Measurements from ENCODE around the gene DPYSL5.

The DPYSL5 gene

DNA sequence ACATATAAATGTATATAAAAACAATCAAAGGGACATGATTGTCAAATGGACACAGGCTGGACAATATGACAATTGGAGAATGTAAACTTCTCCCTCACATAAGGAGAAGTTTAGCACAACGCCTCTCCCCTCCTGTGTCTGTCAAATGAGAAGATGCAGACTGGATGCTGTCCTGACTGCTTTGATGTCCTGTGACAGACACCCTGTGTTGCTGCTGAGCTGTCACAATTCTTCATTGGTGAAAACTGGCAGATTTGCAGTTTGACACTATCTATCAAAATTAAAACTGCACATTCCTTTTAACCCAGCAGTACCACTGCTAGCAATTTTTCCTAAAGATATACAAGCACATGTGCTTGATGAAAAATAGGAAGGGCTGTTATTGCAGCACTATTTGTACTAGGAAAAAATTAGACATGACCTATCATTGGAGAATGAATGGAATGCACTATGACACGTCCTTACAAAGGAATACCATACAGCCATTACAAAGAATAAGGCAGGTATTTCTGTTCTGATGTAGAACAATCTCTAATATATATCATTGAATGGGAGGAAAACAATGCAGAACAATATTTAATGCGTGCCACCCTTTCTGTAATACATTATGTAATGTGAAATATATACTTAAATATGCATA lies 12.4 kb downstream of the DPYSL5 start:
- ChIA-PET CTCF (interaction anchor here (1.1 kb wide), 1 partner anchor 14 kb away, joined by 3 read pairs; no protein-coding TSS in a partner anchor), POLR2A (no interaction called here)
- no peak for DNase-seq
- Histone ChIP-seq H3K4me3 (ENCODE audit: control insufficient read depth in 1 of 7, extremely low read depth in 1 of 7, insufficient read depth in 4 of 7, low read depth in 2 of 7, low read length in 6 of 7) (no peak overlapping the region), H3K27me3 (replicated peaks in 2 of 5; ENCODE audit: control insufficient read depth in 4 of 5, insufficient read depth in 5 of 5, low read length in 4 of 5) (peaks cover 0 to 13% (median 2%) of the 10 kb centered on the region in 5 experiments), H3K36me3 (ENCODE audit: control insufficient read depth in 4 of 4, insufficient read depth in 4 of 4, low read length in 3 of 4) (no peaks in the 10 kb centered on the region), H3K27ac (ENCODE audit: insufficient read depth in 1 of 2, low read depth in 1 of 2, low read length in 2 of 2, poor library complexity in 1 of 2, severe bottlenecking in 2 of 2) (no peak overlapping the region), H3K4me1 (ENCODE audit: control extremely low read depth in 1 of 4, control insufficient read depth in 4 of 4, insufficient read depth in 4 of 4, low read length in 3 of 4) (no peaks in the 10 kb centered on the region), H3K9me3 (ENCODE audit: control extremely low read depth in 1 of 5, control insufficient read depth in 4 of 5, insufficient read depth in 2 of 5, low read depth in 1 of 5, low read length in 4 of 5) (no peaks in the 10 kb centered on the region)
- WGBS (ENCODE audit: insufficient coverage) = no CpG with 5 or more reads among the region's 3 CpGs

DNA sequence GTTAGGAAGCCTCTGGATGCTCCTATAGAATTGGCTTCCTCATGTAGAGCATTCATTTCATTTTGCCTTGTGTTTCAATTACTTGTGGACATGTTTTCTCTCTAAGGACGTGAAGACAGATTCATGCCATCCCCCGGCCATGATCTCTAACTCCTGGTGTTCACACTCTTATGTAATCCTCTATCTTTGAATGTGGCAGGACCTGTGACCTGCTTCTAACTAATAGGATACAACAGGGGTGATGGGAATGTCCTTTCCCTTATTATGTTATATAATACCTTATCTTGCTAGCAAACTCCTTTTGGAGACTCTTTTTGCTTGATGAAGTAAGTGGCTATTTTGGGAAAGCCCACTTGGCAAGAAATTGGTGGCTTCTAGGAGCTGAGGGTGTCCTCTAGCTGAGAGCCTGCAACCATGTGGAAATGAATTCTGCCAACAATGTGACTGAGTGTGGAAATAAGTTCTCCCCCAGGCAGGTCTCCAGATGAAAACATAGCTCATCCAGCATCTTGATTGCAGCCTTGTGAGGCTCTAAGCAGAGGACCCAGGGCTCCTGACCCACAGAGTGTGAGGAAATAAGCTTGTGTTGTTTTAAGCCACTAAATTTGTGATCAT lies 13.8 kb downstream of the DPYSL5 start:
- DNase-seq = no peak
- Histone ChIP-seq H3K4me1 (ENCODE audit: control extremely low read depth in 1 of 4, control insufficient read depth in 4 of 4, insufficient read depth in 4 of 4, low read length in 3 of 4) (no peaks in the 10 kb centered on the region), H3K4me3 (ENCODE audit: control insufficient read depth in 1 of 7, extremely low read depth in 1 of 7, insufficient read depth in 4 of 7, low read depth in 2 of 7, low read length in 6 of 7) (no peak overlapping the region), H3K27ac (ENCODE audit: insufficient read depth in 1 of 2, low read depth in 1 of 2, low read length in 2 of 2, poor library complexity in 1 of 2, severe bottlenecking in 2 of 2) (no peak overlapping the region), H3K9me3 (ENCODE audit: control extremely low read depth in 1 of 5, control insufficient read depth in 4 of 5, insufficient read depth in 2 of 5, low read depth in 1 of 5, low read length in 4 of 5) (no peaks in the 10 kb centered on the region), H3K36me3 (ENCODE audit: control insufficient read depth in 4 of 4, insufficient read depth in 4 of 4, low read length in 3 of 4) (no peaks in the 10 kb centered on the region), H3K27me3 (replicated peaks in 2 of 5; ENCODE audit: control insufficient read depth in 4 of 5, insufficient read depth in 5 of 5, low read length in 4 of 5) (peaks cover 0 to 13% (median 2%) of the 10 kb centered on the region in 5 experiments)
- 100% methylated on average over 1 of the region's 2 CpGs for WGBS (ENCODE audit: insufficient coverage)
- CTCF ChIA-PET = interaction anchor here (1.0 to 1.1 kb wide), 2 partner anchors 9 to 15 kb away, joined by 3 to 4 read pairs; no protein-coding TSS in a partner anchor
- POLR2A ChIA-PET = no interaction called here

DNA sequence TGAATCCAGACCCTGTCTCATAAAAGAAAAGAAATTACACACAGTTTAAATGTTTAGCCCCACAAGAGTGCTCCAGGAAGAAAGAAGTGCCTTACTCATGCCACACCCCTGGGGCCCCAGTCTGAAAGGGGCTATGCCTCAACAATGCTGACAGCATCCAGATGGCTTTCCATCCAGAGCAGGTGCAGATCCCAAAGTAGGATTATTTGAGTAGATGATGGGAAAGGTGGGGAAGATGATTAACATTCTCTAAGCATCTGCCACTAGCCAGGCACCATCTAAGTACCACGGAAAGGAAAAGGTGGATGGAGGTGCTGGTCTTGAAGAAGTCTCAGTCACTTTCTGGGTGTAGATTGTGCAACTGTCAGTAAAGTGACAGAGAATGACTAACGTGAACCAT lies 16.3 kb downstream of the DPYSL5 start:
- WGBS (ENCODE audit: insufficient coverage) = 85% methylated on average over 2 of the region's 2 CpGs
- peaks cover 0 to 11% (median 2%) of the 10 kb centered on the region in 5 experiments for H3K27me3 ChIP-seq (replicated peaks in 2 of 5; ENCODE audit: control insufficient read depth in 4 of 5, insufficient read depth in 5 of 5, low read length in 4 of 5)
- no peaks in the 10 kb centered on the region for H3K4me1 ChIP-seq (ENCODE audit: control extremely low read depth in 1 of 4, control insufficient read depth in 4 of 4, insufficient read depth in 4 of 4, low read length in 3 of 4)
- ChIA-PET CTCF (no interaction called here), POLR2A (no interaction called here)
- H3K36me3 ChIP-seq (ENCODE audit: control insufficient read depth in 4 of 4, insufficient read depth in 4 of 4, low read length in 3 of 4) = no peaks in the 10 kb centered on the region
- no peak for DNase-seq
- H3K4me3 ChIP-seq (ENCODE audit: control insufficient read depth in 1 of 7, extremely low read depth in 1 of 7, insufficient read depth in 4 of 7, low read depth in 2 of 7, low read length in 6 of 7) = no peak overlapping the region
- H3K27ac ChIP-seq (ENCODE audit: insufficient read depth in 1 of 2, low read depth in 1 of 2, low read length in 2 of 2, poor library complexity in 1 of 2, severe bottlenecking in 2 of 2) = no peak overlapping the region
- H3K9me3 ChIP-seq (ENCODE audit: control extremely low read depth in 1 of 5, control insufficient read depth in 4 of 5, insufficient read depth in 2 of 5, low read depth in 1 of 5, low read length in 4 of 5) = no peaks in the 10 kb centered on the region

DNA sequence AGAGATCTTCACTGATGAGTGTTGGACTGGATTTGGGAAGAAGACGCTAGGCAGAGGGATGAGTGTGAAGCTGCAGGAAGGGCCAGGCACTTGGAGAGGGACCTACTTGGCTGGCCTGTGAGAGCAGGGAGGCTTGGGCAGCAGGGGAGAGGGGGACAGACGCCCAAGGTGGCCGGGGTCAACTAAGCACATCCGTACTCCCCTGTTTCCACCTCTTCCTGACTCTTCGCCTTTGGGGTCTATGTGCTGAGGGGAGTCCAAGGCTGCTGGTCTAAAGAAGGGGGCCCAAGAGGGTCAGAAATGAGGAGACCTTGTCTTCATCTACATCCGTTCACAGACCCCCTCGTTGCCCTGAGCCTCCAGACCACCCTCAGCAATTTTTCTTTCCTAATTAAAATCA lies 16.7 kb downstream of the DPYSL5 start:
- CTCF ChIA-PET = interaction anchor here (1.3 to 1.7 kb wide), 2 partner anchors 11 to 19 kb away, joined by 3 to 4 read pairs; no protein-coding TSS in a partner anchor
- no peak for DNase-seq
- Histone ChIP-seq H3K9me3 (ENCODE audit: control extremely low read depth in 1 of 5, control insufficient read depth in 4 of 5, insufficient read depth in 2 of 5, low read depth in 1 of 5, low read length in 4 of 5) (no peaks in the 10 kb centered on the region), H3K4me1 (ENCODE audit: control extremely low read depth in 1 of 4, control insufficient read depth in 4 of 4, insufficient read depth in 4 of 4, low read length in 3 of 4) (no peaks in the 10 kb centered on the region), H3K27ac (ENCODE audit: insufficient read depth in 1 of 2, low read depth in 1 of 2, low read length in 2 of 2, poor library complexity in 1 of 2, severe bottlenecking in 2 of 2) (no peak overlapping the region), H3K36me3 (ENCODE audit: control insufficient read depth in 4 of 4, insufficient read depth in 4 of 4, low read length in 3 of 4) (no peaks in the 10 kb centered on the region), H3K4me3 (ENCODE audit: control insufficient read depth in 1 of 7, extremely low read depth in 1 of 7, insufficient read depth in 4 of 7, low read depth in 2 of 7, low read length in 6 of 7) (no peak overlapping the region), H3K27me3 (replicated peaks in 2 of 5; ENCODE audit: control insufficient read depth in 4 of 5, insufficient read depth in 5 of 5, low read length in 4 of 5) (peaks cover 0 to 9% (median 2%) of the 10 kb centered on the region in 5 experiments)
- POLR2A ChIA-PET = no interaction called here
- WGBS (ENCODE audit: insufficient coverage) = 100% methylated on average over 1 of the region's 7 CpGs

DNA sequence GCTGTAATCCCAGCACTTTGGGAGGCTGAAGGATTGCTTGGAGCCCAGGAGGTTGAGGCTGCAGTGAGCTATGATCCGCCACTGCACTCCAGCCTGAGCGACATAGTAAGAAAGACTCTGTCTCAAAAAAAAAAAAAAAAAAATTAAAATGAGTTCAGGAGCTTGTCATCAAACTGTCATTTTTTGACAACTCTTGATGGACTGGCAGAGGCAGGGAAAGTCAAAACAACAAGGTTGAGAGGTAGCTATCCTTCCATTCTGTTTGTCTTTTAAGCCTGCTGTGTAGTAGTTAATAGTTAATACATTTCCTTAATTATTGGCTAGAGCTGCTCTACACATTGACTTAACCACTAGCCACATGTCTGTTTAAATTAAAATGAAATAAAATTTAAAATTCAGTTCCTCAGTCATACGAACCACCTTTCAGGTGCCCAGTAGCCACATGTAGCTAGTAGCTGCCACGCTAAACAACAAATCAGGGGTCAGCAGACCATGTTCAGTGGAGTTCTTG lies 22.7 kb downstream of the DPYSL5 start:
- no peaks in the 10 kb centered on the region for H3K36me3 ChIP-seq (ENCODE audit: control insufficient read depth in 4 of 4, insufficient read depth in 4 of 4, low read length in 3 of 4)
- no peak overlapping the region for H3K4me3 ChIP-seq (ENCODE audit: control insufficient read depth in 1 of 7, extremely low read depth in 1 of 7, insufficient read depth in 4 of 7, low read depth in 2 of 7, low read length in 6 of 7)
- no peaks in the 10 kb centered on the region for H3K9me3 ChIP-seq (ENCODE audit: control extremely low read depth in 1 of 5, control insufficient read depth in 4 of 5, insufficient read depth in 2 of 5, low read depth in 1 of 5, low read length in 4 of 5)
- H3K27ac ChIP-seq (ENCODE audit: insufficient read depth in 1 of 2, low read depth in 1 of 2, low read length in 2 of 2, poor library complexity in 1 of 2, severe bottlenecking in 2 of 2) = no peak overlapping the region
- DNase-seq = no peak
- CTCF ChIA-PET = interaction anchor here (0.9 to 1.4 kb wide), 5 partner anchors 8 to 52 kb away, joined by 3 read pairs; no protein-coding TSS in a partner anchor
- H3K4me1 ChIP-seq (ENCODE audit: control extremely low read depth in 1 of 4, control insufficient read depth in 4 of 4, insufficient read depth in 4 of 4, low read length in 3 of 4) = no peaks in the 10 kb centered on the region
- POLR2A ChIA-PET = no interaction called here
- H3K27me3 ChIP-seq (replicated peaks in 2 of 5; ENCODE audit: control insufficient read depth in 4 of 5, insufficient read depth in 5 of 5, low read length in 4 of 5) = peaks cover 0 to 2% (median 0%) of the 10 kb centered on the region in 5 experiments
- 95% methylated on average over 3 of the region's 4 CpGs for WGBS (ENCODE audit: insufficient coverage)

DNA sequence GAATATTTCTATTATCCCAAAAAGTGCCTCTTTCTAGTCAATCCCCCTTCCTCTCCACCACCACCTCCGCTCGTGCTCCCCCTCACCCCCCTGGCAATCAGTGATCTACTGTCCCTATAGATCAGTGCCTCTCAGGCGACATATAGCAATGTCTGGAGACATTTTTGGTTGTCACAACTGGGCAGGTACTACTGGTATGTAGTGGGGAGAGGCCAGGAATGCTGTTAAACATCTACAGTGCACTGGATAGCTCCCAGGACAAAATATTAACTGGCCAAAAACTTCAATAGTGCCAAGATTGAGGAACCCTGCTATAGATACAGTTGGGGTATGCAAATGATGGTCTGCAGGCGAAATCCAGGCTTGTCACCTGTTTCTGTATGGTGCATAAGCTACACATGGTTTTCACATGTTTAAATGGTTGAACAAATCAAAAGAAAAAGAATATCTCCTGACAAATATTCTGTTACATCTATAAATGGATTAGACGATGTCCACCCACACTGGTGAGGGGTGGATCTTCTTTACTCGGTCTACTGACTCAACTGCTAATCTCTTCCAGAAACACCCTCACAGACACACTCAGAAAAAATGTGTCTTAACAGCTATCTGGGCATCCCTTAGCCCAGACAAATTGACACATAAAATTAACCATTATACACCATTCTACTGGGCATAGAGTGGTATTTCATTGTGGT lies 25.5 kb downstream of the DPYSL5 start:
- ChIA-PET POLR2A (no interaction called here), CTCF (no interaction called here)
- Histone ChIP-seq H3K27me3 (replicated peaks in 2 of 5; ENCODE audit: control insufficient read depth in 4 of 5, insufficient read depth in 5 of 5, low read length in 4 of 5) (no peaks in the 10 kb centered on the region), H3K27ac (ENCODE audit: insufficient read depth in 1 of 2, low read depth in 1 of 2, low read length in 2 of 2, poor library complexity in 1 of 2, severe bottlenecking in 2 of 2) (no peak overlapping the region), H3K36me3 (ENCODE audit: control insufficient read depth in 4 of 4, insufficient read depth in 4 of 4, low read length in 3 of 4) (no peaks in the 10 kb centered on the region), H3K9me3 (ENCODE audit: control extremely low read depth in 1 of 5, control insufficient read depth in 4 of 5, insufficient read depth in 2 of 5, low read depth in 1 of 5, low read length in 4 of 5) (no peaks in the 10 kb centered on the region), H3K4me3 (ENCODE audit: control insufficient read depth in 1 of 7, extremely low read depth in 1 of 7, insufficient read depth in 4 of 7, low read depth in 2 of 7, low read length in 6 of 7) (no peak overlapping the region), H3K4me1 (ENCODE audit: control extremely low read depth in 1 of 4, control insufficient read depth in 4 of 4, insufficient read depth in 4 of 4, low read length in 3 of 4) (no peaks in the 10 kb centered on the region)
- WGBS (ENCODE audit: insufficient coverage) = no CpG with 5 or more reads among the region's 6 CpGs
- no peak for DNase-seq

DNA sequence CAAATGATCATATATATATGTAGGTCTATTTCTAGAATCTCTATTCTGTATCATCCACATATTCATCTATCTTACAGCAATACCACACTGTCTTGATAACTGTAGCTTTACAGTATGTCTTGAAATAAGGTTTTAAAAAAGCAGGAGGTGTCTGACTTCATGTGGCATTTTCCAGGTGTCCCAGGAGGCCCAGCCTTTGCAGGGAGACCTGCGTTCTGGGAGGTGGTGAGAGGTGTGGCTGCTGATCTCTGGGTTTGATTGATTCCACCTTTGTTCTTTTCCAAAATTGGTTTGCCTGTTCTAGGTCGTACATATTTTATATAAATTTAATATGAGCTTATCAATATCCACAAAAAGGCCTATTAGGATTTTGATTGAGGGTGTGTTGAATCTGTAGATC lies 26.6 kb downstream of the DPYSL5 start:
- no peaks in the 10 kb centered on the region for H3K9me3 ChIP-seq (ENCODE audit: control extremely low read depth in 1 of 5, control insufficient read depth in 4 of 5, insufficient read depth in 2 of 5, low read depth in 1 of 5, low read length in 4 of 5)
- WGBS (ENCODE audit: insufficient coverage) = no CpG with 5 or more reads among the region's 2 CpGs
- CTCF ChIA-PET = interaction anchor here (1.2 to 1.7 kb wide), 2 partner anchors 28 to 70 kb away, joined by 3 to 4 read pairs; no protein-coding TSS in a partner anchor

More for the DNA sequence above, 26.6 kb downstream of the DPYSL5 start:
- Histone ChIP-seq H3K27ac (ENCODE audit: insufficient read depth in 1 of 2, low read depth in 1 of 2, low read length in 2 of 2, poor library complexity in 1 of 2, severe bottlenecking in 2 of 2) (no peak overlapping the region), H3K27me3 (replicated peaks in 2 of 5; ENCODE audit: control insufficient read depth in 4 of 5, insufficient read depth in 5 of 5, low read length in 4 of 5) (no peaks in the 10 kb centered on the region), H3K4me3 (ENCODE audit: control insufficient read depth in 1 of 7, extremely low read depth in 1 of 7, insufficient read depth in 4 of 7, low read depth in 2 of 7, low read length in 6 of 7) (no peak overlapping the region), H3K36me3 (ENCODE audit: control insufficient read depth in 4 of 4, insufficient read depth in 4 of 4, low read length in 3 of 4) (no peaks in the 10 kb centered on the region), H3K4me1 (ENCODE audit: control extremely low read depth in 1 of 4, control insufficient read depth in 4 of 4, insufficient read depth in 4 of 4, low read length in 3 of 4) (no peaks in the 10 kb centered on the region)
- POLR2A ChIA-PET = no interaction called here
- no peak for DNase-seq
